K562 (cell line): ENCODE data around the gene CDC14B. TPM values are rescaled to one million over a fixed set of nuclear protein-coding genes. Genes with fewer than 3 reads are reported as not detected.

Experiments used
- BRD9 ChIP-seq: fragments of 450-650 bp; IDR thresholded peaks from 2 replicates; pipeline ENCODE4 v1.6.1; 2018; ENCODE audit warnings: low read depth; ENCODE audit not compliant: partially characterized antibody
- CTBP1 ChIP-seq: fragments of 450-650 bp; IDR thresholded peaks from 2 replicates; pipeline ENCODE4 v1.6.1; 2016; ENCODE audit warnings: borderline replicate concordance
- CXXC5 ChIP-seq: fragments of 250-450 bp; sonication (Bioruptor Pico); IDR thresholded peaks from 2 replicates; pipeline ENCODE4 v1.8.0; 2022; ENCODE audit warnings: inconsistent platforms, mild to moderate bottlenecking, moderate library complexity
- HNRNPK ChIP-seq: fragments of 200-400 bp; formaldehyde crosslinking; IDR thresholded peaks from one replicate; pipeline ENCODE4 v1.6.1; 2018; ENCODE audit warnings: mild to moderate bottlenecking, low read depth, low read length; ENCODE audit not compliant: poor library complexity, severe bottlenecking
- IRF2 ChIP-seq: sonication (generic); formaldehyde crosslinking; IDR thresholded peaks from 2 replicates; pipeline ENCODE4 v1.8.1; 2022; ENCODE audit warnings: mild to moderate bottlenecking, missing genetic modification reagents
- KDM4B ChIP-seq, 2 experiments: fragments of 450-650 bp in 1 of 2; sonication (generic) in 1 of 2; IDR thresholded peaks; 2 replicates each; pipeline ENCODE4 v1.6.1; 2016 to 2017; ENCODE audit warnings: borderline replicate concordance in 2 of 2, antibody characterized with exemption in 1 of 2, low read depth in 1 of 2, mild to moderate bottlenecking in 1 of 2
- KHSRP ChIP-seq: fragments of 450-650 bp; IDR thresholded peaks from 2 replicates; pipeline ENCODE4 v1.6.1; 2017
- KLF10 ChIP-seq: fragments of 250-450 bp; sonication (Bioruptor Pico); IDR thresholded peaks from 2 replicates; pipeline ENCODE4 v1.6.1; 2021; ENCODE audit warnings: matching md5 sums
- MCM3 ChIP-seq: fragments of 450-650 bp; IDR thresholded peaks from 2 replicates; pipeline ENCODE4 v1.6.1; 2016
- MCM7 ChIP-seq, 2 experiments: fragments of 450-650 bp; IDR thresholded peaks; 2 replicates each; pipeline ENCODE4 v1.6.1; 2016 to 2018
- NBN ChIP-seq: fragments of 450-650 bp; IDR thresholded peaks from 2 replicates; pipeline ENCODE4 v1.6.1; 2016; ENCODE audit warnings: low read depth, mild to moderate bottlenecking
- NFIC ChIP-seq: fragments of 450-650 bp; IDR thresholded peaks from 2 replicates; pipeline ENCODE4 v1.6.1; 2017; ENCODE audit warnings: mild to moderate bottlenecking, inconsistent platforms
- NFYB ChIP-seq: IDR thresholded peaks from 2 replicates; pipeline ENCODE4 v1.6.1; 2011; ENCODE audit warnings: mild to moderate bottlenecking, moderate library complexity; ENCODE audit not compliant: insufficient read length; ENCODE audit errors: extremely low read depth
- NR2F6 ChIP-seq: fragments of 450-650 bp; formaldehyde crosslinking; IDR thresholded peaks from 2 replicates; pipeline ENCODE4 v1.4.0; 2020; ENCODE audit warnings: mild to moderate bottlenecking
- PRPF4 ChIP-seq: fragments of 200-400 bp; formaldehyde crosslinking; IDR thresholded peaks from one replicate; pipeline ENCODE4 v1.6.1; 2017; ENCODE audit warnings: low read length, low read depth, mild to moderate bottlenecking; ENCODE audit not compliant: insufficient read depth, poor library complexity, severe bottlenecking
- ZBTB1 ChIP-seq: sonication (generic); formaldehyde crosslinking; IDR thresholded peaks from 2 replicates; pipeline ENCODE4 v1.8.1; 2023; ENCODE audit warnings: missing genetic modification reagents, low read depth, mild to moderate bottlenecking, borderline replicate concordance
- ZBTB8A ChIP-seq: fragments of 450-650 bp; IDR thresholded peaks from 2 replicates; pipeline ENCODE4 v1.6.1; 2018; ENCODE audit warnings: mild to moderate bottlenecking, moderate library complexity; ENCODE audit not compliant: partially characterized antibody
- ZFPM2 ChIP-seq: fragments of 250-450 bp; sonication (Bioruptor Pico); IDR thresholded peaks from 2 replicates; pipeline ENCODE4 v1.5.1; 2022; ENCODE audit warnings: mild to moderate bottlenecking
- ZNF134 ChIP-seq: fragments of 250-450 bp; sonication (Bioruptor Pico); conservative IDR thresholded peaks from 2 replicates; pipeline ENCODE4 v1.4.0; 2020
- ZNF217 ChIP-seq: sonication (generic); formaldehyde crosslinking; IDR thresholded peaks from 2 replicates; pipeline ENCODE4 v1.8.0; 2022; ENCODE audit warnings: mild to moderate bottlenecking, missing genetic modification reagents
- ZNF384 ChIP-seq: IDR thresholded peaks from 2 replicates; pipeline ENCODE4 v1.6.1; 2012; ENCODE audit warnings: low read depth, low read length, improper control_type of control experiment
- ZNF76 ChIP-seq: fragments of 250-450 bp; sonication (Bioruptor Pico); IDR thresholded peaks from 2 replicates; pipeline ENCODE4 v1.4.0; 2020; ENCODE audit warnings: mild to moderate bottlenecking, moderate library complexity, borderline replicate concordance
- polyA plus RNA-seq, 8 experiments: library from polyadenylated mRNA; depleted of rRNA in 4 of 8; stranded (reverse) in 5 of 8; unstranded in 3 of 8; fragments of >200 nt; fragmentation: Nextera tagmentation in 2 of 8; fragmentation: Illumina TruSeq in 1 of 8; extraction: Ambion mirVana in 2 of 8; extraction: Trizol in 1 of 8; gene quantifications; 2 replicates each; pipeline versions ENCODE4 v1.2.1 to v1.2.3, GENCODE V29; 2011 to 2014; ENCODE audit warnings: inconsistent platforms in 1 of 8, missing spikeins in 1 of 8
- total RNA-seq, 7 experiments: library from RNA; depleted of rRNA in 6 of 7; stranded (reverse); fragments of >200 nt in 6 of 7; fragmentation: Illumina TruSeq in 2 of 7; extraction: Trizol in 2 of 7; gene quantifications; 2 replicates each; pipeline versions ENCODE4 v1.2.1 to v1.2.3, GENCODE V29; 2011 to 2021; ENCODE audit warnings: low replicate concordance in 1 of 7
- TF ChIP-seq, protein P1 (sequence below): sonication (generic); formaldehyde crosslinking; IDR thresholded peaks from 2 replicates; pipeline ENCODE4 v1.8.0; 2022; ENCODE audit warnings: missing genetic modification reagents, mild to moderate bottlenecking, borderline replicate concordance
- TF ChIP-seq, protein P2 (sequence below): sonication (generic); formaldehyde crosslinking; IDR thresholded peaks from 2 replicates; pipeline ENCODE4 v1.9.0; 2022; ENCODE audit warnings: mild to moderate bottlenecking, missing genetic modification reagents

Gene CDC14B
- total and polyA plus RNA-seq, 9 of the 15 experiments (the other 6 are each of a cell fraction or from before 2014, with no cell fraction given), result 1.4 to 6.0 (median 3.8) TPM

- no peak for TF ChIP-seq ZBTB1 (CRISPR knock-in tag)
- peak; percentile 84 for TF ChIP-seq CXXC5
- TF ChIP-seq PRPF4, result no peak
- TF ChIP-seq BRD9, result no peak
- TF ChIP-seq CTBP1, result peak; percentile 51; the same call in 1 of the 2 replicates
- no peak for TF ChIP-seq IRF2 (CRISPR knock-in tag)
- TF ChIP-seq NFYB, result peak; percentile 87
- no peak for TF ChIP-seq MCM7 (IDR thresholded peaks at IDR 0.05)
- no peak for TF ChIP-seq NR2F6
- no peak for TF ChIP-seq MCM3
- TF ChIP-seq, protein P1, sequence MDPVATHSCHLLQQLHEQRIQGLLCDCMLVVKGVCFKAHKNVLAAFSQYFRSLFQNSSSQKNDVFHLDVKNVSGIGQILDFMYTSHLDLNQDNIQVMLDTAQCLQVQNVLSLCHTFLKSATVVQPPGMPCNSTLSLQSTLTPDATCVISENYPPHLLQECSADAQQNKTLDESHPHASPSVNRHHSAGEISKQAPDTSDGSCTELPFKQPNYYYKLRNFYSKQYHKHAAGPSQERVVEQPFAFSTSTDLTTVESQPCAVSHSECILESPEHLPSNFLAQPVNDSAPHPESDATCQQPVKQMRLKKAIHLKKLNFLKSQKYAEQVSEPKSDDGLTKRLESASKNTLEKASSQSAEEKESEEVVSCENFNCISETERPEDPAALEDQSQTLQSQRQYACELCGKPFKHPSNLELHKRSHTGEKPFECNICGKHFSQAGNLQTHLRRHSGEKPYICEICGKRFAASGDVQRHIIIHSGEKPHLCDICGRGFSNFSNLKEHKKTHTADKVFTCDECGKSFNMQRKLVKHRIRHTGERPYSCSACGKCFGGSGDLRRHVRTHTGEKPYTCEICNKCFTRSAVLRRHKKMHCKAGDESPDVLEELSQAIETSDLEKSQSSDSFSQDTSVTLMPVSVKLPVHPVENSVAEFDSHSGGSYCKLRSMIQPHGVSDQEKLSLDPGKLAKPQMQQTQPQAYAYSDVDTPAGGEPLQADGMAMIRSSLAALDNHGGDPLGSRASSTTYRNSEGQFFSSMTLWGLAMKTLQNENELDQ, result no peak
- peak; percentile 93; the same call in 1 of the 2 replicates for TF ChIP-seq NBN
- no peak for TF ChIP-seq ZNF217 (CRISPR knock-in tag)
- TF ChIP-seq KLF10 (CRISPR knock-in tag), result no peak
- TF ChIP-seq ZFPM2 (CRISPR knock-in tag), result no peak
- no peak for TF ChIP-seq NFIC
- no peak for TF ChIP-seq ZNF76
- TF ChIP-seq, protein P2, sequence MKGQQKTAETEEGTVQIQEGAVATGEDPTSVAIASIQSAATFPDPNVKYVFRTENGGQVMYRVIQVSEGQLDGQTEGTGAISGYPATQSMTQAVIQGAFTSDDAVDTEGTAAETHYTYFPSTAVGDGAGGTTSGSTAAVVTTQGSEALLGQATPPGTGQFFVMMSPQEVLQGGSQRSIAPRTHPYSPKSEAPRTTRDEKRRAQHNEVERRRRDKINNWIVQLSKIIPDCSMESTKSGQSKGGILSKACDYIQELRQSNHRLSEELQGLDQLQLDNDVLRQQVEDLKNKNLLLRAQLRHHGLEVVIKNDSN (CRISPR knock-in tag), result no peak
- no peak for TF ChIP-seq HNRNPK
- TF ChIP-seq ZNF384, result no peak
- no peak for TF ChIP-seq ZNF134 (CRISPR knock-in tag)
- TF ChIP-seq ZBTB8A, result no peak
- peak; percentile 88 for TF ChIP-seq KHSRP
- TF ChIP-seq KDM4B (IDR thresholded peaks at IDR 0.05; ENCODE audit: borderline replicate concordance in 2 of 2, low read depth in 1 of 2), result no peak
These were observed at the start of gene CDC14B (continued) for GRCh38 chr9:96619491-96620180.
